ENCODE data around the gene TRIM26.
A peak's percentile ranks its signal among the peaks of the same experiment; 100 is the strongest.
"Not testable (repeated sequence)": the region's sequence is repeated elsewhere in the genome, so short reads cannot be mapped to it uniquely, and the experiment has no call there.

Gene TRIM26

DNA sequence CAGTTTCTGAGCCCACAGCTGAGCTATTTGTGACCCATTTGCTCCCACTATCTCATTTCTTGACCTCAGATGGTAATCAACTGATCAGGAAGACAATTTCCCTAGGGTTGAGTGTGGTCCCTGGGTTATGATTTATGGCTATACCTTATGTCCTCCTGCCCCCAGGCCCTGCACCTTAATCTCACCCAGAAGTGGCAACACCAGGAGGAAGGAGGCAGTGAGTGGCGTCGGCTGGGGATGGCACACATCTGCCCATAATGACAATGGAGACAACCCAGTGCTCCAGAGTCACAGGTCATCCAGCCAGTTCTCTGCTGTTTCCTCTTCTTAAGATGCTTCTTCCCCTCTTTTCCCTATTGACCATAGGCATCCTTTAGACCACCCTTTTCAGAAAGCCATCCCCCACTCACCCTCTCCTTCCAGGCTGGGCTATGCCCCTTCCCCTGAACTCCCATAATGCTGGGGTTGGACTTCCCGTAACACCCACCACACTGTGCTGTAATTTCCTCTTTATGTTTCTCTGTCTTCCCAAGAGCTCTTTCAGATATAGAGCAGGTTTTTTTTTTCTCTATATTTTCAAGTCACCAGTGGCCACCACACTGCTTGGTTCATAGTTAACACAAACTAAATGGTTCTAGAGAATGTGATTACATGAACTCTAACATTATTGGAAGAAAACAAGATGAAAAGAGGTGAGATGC lies 60.1 kb downstream of the TRIM26 start:
- no peak for DNase-seq

DNA sequence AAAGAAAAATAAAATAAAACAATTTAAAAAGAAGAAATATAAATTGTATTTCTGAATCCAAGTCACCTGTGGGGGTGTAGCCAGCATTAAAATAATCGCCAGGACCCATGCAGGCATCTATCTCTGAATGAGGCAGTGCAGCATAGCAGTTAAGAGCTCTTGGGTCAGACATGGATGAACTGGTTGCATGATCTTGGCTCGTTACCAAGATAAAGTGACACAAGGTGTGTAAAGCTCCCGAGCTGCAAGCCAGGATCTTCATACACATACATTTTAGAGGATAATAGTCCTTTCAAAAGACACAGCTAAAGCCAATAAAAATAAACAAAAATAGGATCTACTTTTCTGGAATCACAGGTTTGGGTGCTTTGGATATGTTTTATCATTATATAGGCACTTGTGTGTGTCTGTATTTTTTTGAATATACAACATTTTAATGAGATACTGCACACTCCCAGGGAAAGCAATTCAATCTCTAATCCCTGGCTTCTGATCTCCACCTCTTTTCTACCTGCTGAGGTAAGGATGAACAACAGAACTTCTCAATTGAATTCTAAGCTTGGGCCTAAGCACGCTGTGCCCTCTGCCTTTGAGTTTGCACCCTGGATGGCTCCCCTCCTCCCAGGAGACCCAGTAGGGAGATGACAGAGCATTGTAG lies 61.1 kb downstream of the TRIM26 start:
- DNase-seq: peak in 1 of 2 experiments; percentile 13

DNA sequence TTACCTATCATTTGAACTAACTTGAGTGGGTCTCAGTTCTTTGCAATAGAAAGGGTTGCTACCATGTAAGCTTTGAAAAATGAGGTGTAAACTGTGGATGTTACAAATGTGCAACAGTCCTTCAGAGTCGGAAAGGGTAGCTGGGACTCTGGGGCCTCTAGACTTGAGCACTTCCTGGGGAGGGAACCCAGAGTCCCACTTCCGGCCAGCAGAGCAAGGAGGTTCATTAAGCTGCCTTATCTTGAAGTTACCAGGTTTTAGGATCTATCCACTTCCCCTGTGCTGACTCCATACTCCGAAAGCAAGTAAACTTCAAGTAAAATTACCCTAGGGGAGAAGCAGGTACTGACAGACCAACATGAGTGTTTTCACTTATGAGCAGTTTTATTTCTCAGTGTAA lies 61.6 kb downstream of the TRIM26 start:
- no peak for DNase-seq

DNA sequence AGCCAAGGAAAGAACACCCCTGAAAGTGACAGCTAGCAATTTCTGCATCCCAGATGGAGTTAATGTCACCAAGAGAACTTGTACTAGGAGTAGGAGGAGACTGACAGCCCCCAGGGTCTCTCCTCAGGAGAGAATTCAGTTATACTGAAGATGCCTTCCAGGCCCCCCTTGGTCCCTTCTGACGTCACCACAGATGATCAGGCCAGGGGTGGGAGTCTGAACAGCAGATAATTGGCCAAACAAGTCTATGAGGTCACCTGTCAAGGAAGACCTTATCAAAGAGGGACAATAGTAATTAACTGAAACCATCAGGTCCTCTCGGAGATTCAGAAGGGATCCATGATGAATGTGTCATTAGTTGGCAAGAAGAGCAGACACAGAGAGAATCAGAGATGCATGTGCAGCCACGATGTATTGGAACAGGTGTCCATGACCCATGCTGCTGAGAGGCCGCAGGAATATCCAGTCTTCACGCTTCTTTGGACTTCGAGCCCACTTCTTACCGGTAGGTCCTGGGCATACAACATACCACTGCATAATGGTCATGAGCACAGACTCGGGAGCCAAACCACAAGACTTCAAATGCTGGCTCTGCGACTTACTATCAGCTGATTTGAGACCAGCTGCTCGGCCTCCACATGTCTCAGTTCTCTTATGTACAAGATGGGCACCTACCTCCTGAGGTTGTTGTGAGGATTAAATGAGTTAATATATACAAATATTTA lies 62.4 kb downstream of the TRIM26 start:
- DNase-seq: no peak

DNA sequence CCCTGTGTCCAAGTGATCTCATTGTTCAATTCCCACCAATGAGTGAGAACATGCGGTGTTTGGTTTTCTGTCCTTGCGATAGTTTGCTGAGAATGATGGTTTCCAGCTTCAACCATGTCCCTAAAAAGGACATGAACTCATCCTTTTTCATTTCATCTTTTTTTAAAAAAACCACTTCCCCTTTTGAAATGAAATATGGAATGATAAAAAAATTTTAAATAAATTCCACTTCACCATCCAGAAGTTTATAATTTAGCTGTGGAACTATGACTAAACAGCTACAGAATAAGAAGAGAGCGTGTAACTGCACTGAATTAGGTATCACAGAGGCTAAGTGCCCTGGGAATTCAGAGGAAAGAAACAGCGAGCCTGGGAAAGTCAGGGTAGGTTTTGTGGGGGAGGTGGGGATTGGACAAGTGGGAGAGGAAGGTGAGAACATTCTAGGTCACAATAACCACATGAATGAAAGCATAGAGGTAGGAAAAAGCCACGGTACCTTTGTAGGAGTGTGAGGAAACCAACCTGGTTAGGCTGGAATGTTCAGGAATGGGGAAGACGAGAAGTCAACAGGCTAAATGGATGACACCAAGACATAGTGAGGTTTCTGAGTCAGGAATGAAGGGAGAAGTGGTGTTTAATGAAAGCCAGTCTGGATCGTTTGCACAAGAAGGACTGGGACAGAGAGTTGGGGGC lies 63.2 kb downstream of the TRIM26 start:
- DNase-seq: no peak

DNA sequence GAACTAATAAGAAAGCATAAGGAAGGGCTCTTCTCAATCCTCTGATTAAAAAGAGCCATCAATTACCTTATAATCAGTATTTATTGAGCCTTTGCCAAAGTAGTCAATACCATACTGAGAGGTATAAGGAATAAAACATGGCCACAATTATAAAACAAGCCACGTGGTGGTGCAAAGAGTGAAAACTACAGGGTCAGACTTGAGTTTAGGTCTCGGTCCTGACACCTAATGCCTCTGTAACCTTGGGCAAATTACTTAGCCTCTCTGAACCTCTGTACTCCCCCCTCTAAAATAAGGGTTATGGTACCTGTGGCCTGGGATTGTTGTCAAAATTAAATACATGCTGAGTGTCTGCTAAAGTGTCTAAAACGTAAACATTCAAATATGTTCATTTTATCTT lies 64.0 kb downstream of the TRIM26 start:
- DNase-seq: no peak

DNA sequence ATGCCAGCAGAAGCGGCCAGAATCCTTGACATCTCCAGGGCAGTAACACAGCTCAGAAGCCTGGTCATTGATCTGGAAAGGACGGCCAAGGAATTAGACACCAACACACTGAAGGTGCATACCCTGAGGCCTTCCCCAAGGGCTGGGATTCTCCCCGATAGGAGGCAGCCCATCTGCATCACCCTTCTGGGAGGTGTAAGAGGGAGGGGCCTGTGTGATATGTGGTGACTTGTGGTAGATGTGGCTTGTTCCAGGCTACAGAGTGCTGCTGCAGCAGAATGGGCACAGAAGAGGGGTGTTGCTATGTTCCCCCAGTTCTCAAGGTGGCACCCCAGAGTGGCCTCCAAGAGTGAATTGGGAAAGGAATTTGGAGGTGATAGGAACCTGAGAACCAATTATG lies 66.1 kb downstream of the TRIM26 start:
- no peak for DNase-seq

DNA sequence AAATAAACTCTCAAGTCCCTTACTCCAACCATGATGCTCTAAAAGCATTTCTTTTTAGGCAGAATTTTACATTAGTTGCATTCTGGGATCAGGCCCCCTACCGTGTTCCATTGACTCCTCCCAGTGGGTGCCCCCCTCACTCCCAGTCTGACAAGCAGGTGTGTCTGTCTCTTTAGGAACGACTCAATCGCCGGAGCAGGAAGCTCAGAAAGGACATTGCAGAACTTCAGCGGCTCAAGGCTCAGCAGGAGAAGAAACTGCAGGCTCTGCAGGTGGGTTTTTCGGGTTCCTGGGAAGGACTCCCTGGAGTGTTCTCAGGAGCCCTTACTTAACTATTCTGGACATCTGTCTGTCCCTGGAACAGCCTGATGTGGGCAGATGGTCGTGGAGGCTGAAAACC lies 67.4 kb downstream of the TRIM26 start:
- DNase-seq: no peak

DNA sequence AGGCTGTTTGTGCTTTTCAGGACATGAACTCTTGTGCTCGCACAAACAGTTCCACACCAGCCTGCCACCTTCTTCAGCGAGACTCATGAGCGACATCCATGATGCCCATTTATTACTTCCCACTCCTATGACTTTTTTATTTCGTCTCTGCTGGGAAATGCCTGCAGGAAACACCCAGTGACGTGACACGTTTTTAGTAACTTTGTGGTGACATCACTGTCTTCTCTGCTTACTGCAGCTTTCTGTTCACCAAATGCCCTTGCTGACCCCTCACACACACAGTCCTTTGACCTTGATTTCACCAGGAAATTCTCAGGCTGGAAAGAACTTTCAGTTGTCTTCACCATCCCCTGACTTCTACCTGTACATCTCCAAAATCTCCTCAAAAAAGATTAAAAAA lies 68.4 kb downstream of the TRIM26 start:
- no peak for DNase-seq

DNA sequence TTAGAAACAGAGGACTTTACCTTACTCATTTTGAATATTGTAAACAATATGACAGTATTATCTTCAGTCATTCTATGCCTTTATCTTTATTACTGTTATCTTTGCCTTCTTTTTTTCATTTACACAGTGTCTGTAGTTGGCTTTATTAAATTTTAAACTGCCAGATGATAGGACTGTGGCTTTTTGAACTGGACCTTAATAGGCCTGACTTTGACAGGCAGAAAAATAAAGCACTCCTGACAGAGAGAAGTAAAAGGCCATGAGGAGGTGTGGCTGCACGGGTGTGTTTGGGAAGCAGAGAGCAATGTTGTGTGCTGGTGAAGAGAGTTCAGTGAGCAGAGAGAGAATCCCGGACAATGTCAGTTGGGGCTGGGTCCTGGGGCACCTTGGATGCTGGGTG lies 69.4 kb downstream of the TRIM26 start:
- no peak for DNase-seq

DNA sequence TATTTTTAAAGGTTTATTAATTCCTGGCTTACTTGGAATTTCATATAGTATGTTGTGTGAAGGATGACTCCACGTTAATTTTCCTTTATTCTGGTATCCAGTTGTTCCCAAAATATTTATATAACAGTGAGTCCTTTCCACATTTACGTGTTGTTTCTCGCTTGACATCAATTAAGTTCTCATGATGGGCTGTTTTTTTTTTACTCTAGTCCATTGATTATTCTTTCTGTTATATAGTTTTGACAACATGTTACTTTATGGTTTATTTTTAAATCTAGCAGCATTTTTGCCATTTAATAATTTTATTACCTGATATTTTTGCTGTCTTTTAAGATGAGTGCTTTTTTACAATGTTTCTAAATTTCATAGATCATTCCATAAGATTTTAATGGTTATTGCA lies 70.5 kb downstream of the TRIM26 start:
- DNase-seq: no peak

DNA sequence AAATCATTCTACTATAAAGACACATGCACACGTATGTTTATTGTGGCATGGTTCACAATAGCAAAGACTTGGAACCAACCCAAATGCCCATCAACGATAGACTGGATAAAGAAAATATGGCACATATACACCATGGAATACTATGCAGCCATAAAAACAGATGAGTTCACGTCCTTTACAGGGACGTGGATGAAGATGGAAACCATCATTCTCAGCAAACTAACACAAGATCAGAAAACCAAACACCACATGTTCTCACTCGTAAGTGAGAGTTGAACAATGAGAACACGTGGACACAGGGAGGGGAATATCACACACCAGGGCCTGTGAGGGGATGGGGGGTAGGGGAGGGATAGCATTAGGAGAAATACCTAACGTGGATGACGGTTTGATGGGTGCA lies 73.0 kb downstream of the TRIM26 start:
- not testable (repeated sequence) for DNase-seq

DNA sequence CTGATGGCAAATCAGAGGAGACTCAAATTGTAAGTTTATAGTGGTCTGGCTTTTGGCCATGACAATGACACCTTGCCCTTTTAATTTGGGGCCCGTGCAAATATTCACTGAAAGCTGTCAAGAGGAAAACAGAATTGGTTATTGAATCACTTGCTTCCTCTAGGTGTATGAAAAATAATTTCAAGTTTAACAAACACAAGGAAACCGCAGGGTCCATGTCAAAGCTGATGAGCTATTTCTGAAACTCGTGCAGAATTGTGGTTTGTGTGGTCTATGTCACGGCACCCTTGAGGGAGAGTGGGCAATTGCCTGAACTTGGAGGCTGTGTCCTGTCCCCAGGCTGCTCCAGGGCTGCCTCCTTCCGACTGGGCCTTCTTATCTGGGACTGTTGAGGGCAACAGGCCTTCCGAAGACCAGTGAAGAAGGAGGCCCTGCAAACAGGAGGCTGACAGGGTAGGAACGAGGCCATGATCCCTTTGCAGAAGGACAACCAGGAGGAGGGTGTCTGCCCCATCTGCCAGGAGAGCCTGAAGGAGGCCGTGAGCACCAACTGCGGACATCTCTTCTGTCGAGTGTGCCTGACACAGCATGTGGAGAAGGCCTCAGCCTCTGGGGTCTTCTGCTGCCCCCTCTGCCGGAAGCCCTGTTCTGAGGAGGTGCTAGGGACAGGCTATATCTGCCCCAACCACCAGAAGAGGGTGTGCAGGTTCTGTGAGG lies 76.5 kb downstream of the TRIM26 start:
- no peak for DNase-seq

DNA sequence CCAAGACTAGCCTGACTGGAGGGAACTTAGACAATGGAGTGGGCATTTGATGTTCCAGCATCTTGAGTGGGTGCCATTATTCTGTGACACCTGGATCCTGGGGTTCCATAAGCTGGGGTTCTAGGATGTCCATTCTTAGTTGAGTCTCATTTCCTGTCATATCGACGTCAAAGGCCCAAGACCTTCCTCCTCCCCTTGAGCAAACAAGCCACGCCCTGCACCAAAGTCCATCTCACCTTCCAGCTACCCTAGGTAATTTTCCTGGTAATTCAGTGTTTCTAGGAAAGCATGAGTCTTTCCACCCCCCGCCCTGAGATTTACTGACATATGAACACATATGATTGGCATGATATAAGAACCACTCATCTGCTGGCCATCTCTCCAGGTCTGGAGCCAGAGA lies 77.4 kb downstream of the TRIM26 start, which contains the start of gene TRIM40:
Gene TRIM40 (plus strand): TSS at position 384 of the 400 bp plus-strand sequence. CDS start 897 bp downstream, outside the sequence.
- no peak for DNase-seq

DNA sequence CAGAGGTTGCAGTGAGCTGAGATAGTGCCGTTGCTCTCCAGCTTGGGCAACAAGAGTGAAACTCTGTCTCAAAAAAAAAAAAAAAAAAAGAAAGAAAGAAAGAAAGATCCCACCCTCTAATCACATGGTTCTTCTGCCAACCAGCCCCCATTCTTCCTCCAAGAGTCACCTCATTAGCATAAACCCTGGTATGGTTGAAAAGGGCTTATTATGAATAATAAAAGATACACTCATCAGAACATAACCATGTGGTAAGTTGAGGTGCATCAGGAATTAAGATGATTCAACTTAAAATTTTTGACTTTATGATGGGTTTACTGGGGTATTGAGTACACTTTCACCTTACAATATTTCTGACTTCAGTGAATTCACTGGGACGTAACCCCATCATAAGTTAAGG lies 78.1 kb downstream of the TRIM26 start:
- no peak for DNase-seq
